Measurements from ENCODE around the gene OR2F1.

DNA sequence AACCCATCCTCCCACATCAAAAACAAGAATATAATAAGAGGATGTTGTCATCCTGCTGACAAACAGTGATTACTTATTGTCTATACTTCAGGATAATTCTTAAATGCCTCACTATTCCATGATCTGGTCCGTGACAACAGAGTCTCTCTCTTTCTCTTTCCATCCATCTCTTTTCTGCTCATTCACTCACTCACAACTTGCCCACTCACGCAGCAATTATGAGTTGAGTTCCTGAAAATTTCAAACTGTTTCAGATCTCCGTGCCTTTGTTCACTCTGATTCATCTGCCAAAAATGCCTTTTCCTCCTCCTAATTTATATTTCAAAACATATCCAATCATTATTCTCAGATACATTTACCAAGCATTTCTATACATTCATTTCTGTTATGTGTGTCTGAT is 46.9 kb downstream of the OR2F1 start:
- TF ChIP-seq, protein P1, sequence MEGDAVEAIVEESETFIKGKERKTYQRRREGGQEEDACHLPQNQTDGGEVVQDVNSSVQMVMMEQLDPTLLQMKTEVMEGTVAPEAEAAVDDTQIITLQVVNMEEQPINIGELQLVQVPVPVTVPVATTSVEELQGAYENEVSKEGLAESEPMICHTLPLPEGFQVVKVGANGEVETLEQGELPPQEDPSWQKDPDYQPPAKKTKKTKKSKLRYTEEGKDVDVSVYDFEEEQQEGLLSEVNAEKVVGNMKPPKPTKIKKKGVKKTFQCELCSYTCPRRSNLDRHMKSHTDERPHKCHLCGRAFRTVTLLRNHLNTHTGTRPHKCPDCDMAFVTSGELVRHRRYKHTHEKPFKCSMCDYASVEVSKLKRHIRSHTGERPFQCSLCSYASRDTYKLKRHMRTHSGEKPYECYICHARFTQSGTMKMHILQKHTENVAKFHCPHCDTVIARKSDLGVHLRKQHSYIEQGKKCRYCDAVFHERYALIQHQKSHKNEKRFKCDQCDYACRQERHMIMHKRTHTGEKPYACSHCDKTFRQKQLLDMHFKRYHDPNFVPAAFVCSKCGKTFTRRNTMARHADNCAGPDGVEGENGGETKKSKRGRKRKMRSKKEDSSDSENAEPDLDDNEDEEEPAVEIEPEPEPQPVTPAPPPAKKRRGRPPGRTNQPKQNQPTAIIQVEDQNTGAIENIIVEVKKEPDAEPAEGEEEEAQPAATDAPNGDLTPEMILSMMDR (IDR thresholded peaks at IDR 0.05), result no peak
- TF ChIP-seq POLR2A (IDR thresholded peaks at IDR 0.05) (no peak), POLR2AphosphoS5 (IDR thresholded peaks at IDR 0.05) (no peak)

Measured in prostate gland (tissue), 2 donors.